SH-SY5Y (cell line): ENCODE measurements around the gene PLEKHG5.

Source experiments
- GATA2 ChIP-seq: IDR thresholded peaks from 2 replicates; pipeline ENCODE4 v1.6.1; 2011; ENCODE audit warnings: mild to moderate bottlenecking, low read depth, low read length
- GATA3 ChIP-seq: IDR thresholded peaks from 2 replicates; pipeline ENCODE4 v1.6.1; 2011; ENCODE audit warnings: low read depth, mild to moderate bottlenecking, low read length, moderate library complexity

GRCh38 chr1:6536291-6536690 lies 44.8 kb upstream of the PLEKHG5 start:
- no peak for TF ChIP-seq GATA2
- no peak for TF ChIP-seq GATA3
